Thyroid gland (tissue), 4 donors: ENCODE data around the gene CLEC4G. TPM values are rescaled to one million over a fixed set of nuclear protein-coding genes. Genes with fewer than 3 reads are reported as not detected.
"Not testable (repeated sequence)": the region's sequence is repeated elsewhere in the genome, so short reads cannot be mapped to it uniquely, and the experiment has no call there.

Source experiments
- DNase-seq, 2 donors: peaks; one replicate each; pipeline ENCODE4 v3.0.0-alpha.2; 2019
- H3K27ac ChIP-seq, 3 donors: fragments of 200-600 bp; sonication (generic); 1 replicate in 2 of 3; 2 replicates in 1 of 3; pipeline ENCODE4 v1.5.1; 2016 to 2019; ENCODE audit warnings: mild to moderate bottlenecking in 1 of 3, moderate library complexity in 1 of 3
- H3K27me3 ChIP-seq: fragments of 200-600 bp; sonication (generic); one replicate; pipeline ENCODE4 v1.5.1; 2019
- H3K36me3 ChIP-seq, 2 donors: fragments of 200-600 bp; sonication (generic); one replicate each; pipeline ENCODE4 v1.5.1; 2016 to 2019
- H3K4me1 ChIP-seq, 2 donors: fragments of 200-600 bp; sonication (generic); one replicate each; pipeline ENCODE4 v1.5.1; 2017 to 2019
- H3K4me3 ChIP-seq, 3 donors: fragments of 200-600 bp; sonication (generic); replicated peaks in 1 of 3; 1 replicate in 2 of 3; 2 replicates in 1 of 3; pipeline ENCODE4 v1.5.1; 2016; ENCODE audit warnings: mild to moderate bottlenecking in 1 of 3
- H3K9me3 ChIP-seq: fragments of 200-600 bp; sonication (generic); one replicate; pipeline ENCODE4 v1.5.1; 2017
- CTCF ChIP-seq, 6 experiments: fragments of 200-600 bp in 3 of 6; fragments of 450-650 bp in 3 of 6; sonication (generic) in 3 of 6; IDR thresholded peaks; one replicate each; pipeline ENCODE4 v1.5.1; 2016 to 2019; ENCODE audit warnings: antibody characterized with exemption in 6 of 6, mild to moderate bottlenecking in 2 of 6, inconsistent platforms in 1 of 6, moderate library complexity in 1 of 6
- POLR2A ChIP-seq, 2 donors: fragments of 450-650 bp; IDR thresholded peaks; one replicate each; pipeline ENCODE4 v1.6.1; 2017; ENCODE audit warnings: antibody characterized with exemption in 2 of 2, mild to moderate bottlenecking in 2 of 2, moderate library complexity in 1 of 2
- WGBS, 2 donors: methylation state at CpG; one replicate each; pipeline ENCODE4 v1.1.5; 2017; 5-methylcytosine and 5-hydroxymethylcytosine counted together
- intact Hi-C: fragments of 100-400 bp; cut with DNase I; formaldehyde crosslinking; loops from one replicate; pipeline ENCODE4 v1.15.1; 2023
- total RNA-seq, 4 donors: library from RNA; depleted of rRNA; stranded (reverse); fragments of >200 nt; gene quantifications; one replicate each; pipeline ENCODE4 v1.2.3, GENCODE V29; 2016

The CLEC4G gene
- total RNA-seq, 4 donors from 2014 or later: 0.22 to 2.0 (median 0.81) TPM

- TF ChIP-seq POLR2A (IDR thresholded peaks at IDR 0.05): no peak
- TF ChIP-seq CTCF (IDR thresholded peaks at IDR 0.05): no peak
- intact Hi-C loops: no loop called here
- H3K36me3 ChIP-seq: no peaks in the 10 kb centered on the region
- no peak overlapping the region for H3K4me3 ChIP-seq
- H3K4me1 ChIP-seq: no peaks in the 10 kb centered on the region
- no peaks in the 10 kb centered on the region for H3K9me3 ChIP-seq
- no peak for DNase-seq
- H3K27me3 ChIP-seq: no peaks in the 10 kb centered on the region
- WGBS, 2 donors: 46 to 69% methylated on average over 9 to 11 of the region's 11 CpGs
- H3K27ac ChIP-seq: no peak overlapping the region
Observed at GRCh38 chr19:7766535-7766934, 34.6 kb upstream of the CLEC4G start.

- DNase-seq, intact Hi-C loops, H3K27ac ChIP-seq, H3K9me3 ChIP-seq, H3K27me3 ChIP-seq, H3K4me1 ChIP-seq, H3K4me3 ChIP-seq, H3K36me3 ChIP-seq: not testable (repeated sequence)
- 86% methylated on average over 2 of the region's 2 CpGs; no CpG with 5 or more reads in 1 of the 2 donors for WGBS, 2 donors
Observed at GRCh38 chr19:7765043-7765442, 33.1 kb upstream of the CLEC4G start.

GRCh38 chr19:7764157-7764556, 32.2 kb upstream of the CLEC4G start:
- H3K9me3 ChIP-seq, DNase-seq, H3K36me3 ChIP-seq, H3K27me3 ChIP-seq, intact Hi-C loops, H3K27ac ChIP-seq, H3K4me1 ChIP-seq, H3K4me3 ChIP-seq: not testable (repeated sequence)
- WGBS, 2 donors: 63 to 74% methylated on average over 3 of the region's 3 CpGs

- H3K9me3 ChIP-seq: no peaks in the 10 kb centered on the region
- no peak for DNase-seq
- H3K27me3 ChIP-seq: no peaks in the 10 kb centered on the region
- 22 to 25% methylated on average over 1 of the region's 1 CpG for WGBS, 2 donors
- H3K36me3 ChIP-seq: no peaks in the 10 kb centered on the region
- no peak overlapping the region for H3K4me3 ChIP-seq
- no peak for TF ChIP-seq POLR2A (IDR thresholded peaks at IDR 0.05)
- no peak for TF ChIP-seq CTCF (IDR thresholded peaks at IDR 0.05)
- H3K4me1 ChIP-seq: no peaks in the 10 kb centered on the region
- H3K27ac ChIP-seq: no peak overlapping the region
- intact Hi-C loops: no loop called here
Observed at GRCh38 chr19:7763696-7764095, 31.8 kb upstream of the CLEC4G start.

GRCh38 chr19:7762719-7763293, 30.9 kb upstream of the CLEC4G start, which contains the start of gene CLEC4M:
CLEC4M (plus strand) TSS chr19:7763243; CDS start chr19:7763267, 24 bp downstream.
- WGBS, 2 donors: 68 to 78% methylated on average over 8 of the region's 8 CpGs
- Histone ChIP-seq H3K9me3 (no peaks in the 10 kb centered on the region), H3K4me3 (no peak within 1 kb of the TSS), H3K36me3 (no peaks in the 10 kb centered on the region), H3K4me1 (no peaks in the 10 kb centered on the region), H3K27ac (no peak within 1 kb of the TSS), H3K27me3 (no peaks in the 10 kb centered on the region)
- TF ChIP-seq CTCF (IDR thresholded peaks at IDR 0.05) (no peak), POLR2A (IDR thresholded peaks at IDR 0.05) (no peak)
- intact Hi-C loops: no loop called here
- no peak for DNase-seq

- no peak for TF ChIP-seq CTCF (IDR thresholded peaks at IDR 0.05)
- no peak for TF ChIP-seq POLR2A (IDR thresholded peaks at IDR 0.05)
- Histone ChIP-seq H3K27ac (no peak overlapping the region), H3K36me3 (no peaks in the 10 kb centered on the region), H3K9me3 (no peaks in the 10 kb centered on the region), H3K27me3 (no peaks in the 10 kb centered on the region), H3K4me1 (no peaks in the 10 kb centered on the region), H3K4me3 (no peak overlapping the region)
- WGBS, 2 donors: 93 to 96% methylated on average over 1 of the region's 1 CpG
- intact Hi-C loops: no loop called here
- no peak for DNase-seq
Observed at GRCh38 chr19:7759156-7759555, 27.2 kb upstream of the CLEC4G start.
